ENCODE measurements around the gene NIP7. TPM values are rescaled to one million over a fixed set of nuclear protein-coding genes. Genes with fewer than 3 reads are reported as not detected.

NIP7 gene
- total and polyA plus RNA-seq, 9 of the 15 experiments (the other 6 are each of a cell fraction or from before 2014, with no cell fraction given): 28.9 to 85.5 (median 72.5) TPM

- TF ChIP-seq ARID3A (IDR thresholded peaks at IDR 0.05; ENCODE audit: borderline replicate concordance, low read depth, low read length): no peak
- peak; percentile 77 for TF ChIP-seq MGA (IDR thresholded peaks at IDR 0.05)
- TF ChIP-seq C11orf30 (IDR thresholded peaks at IDR 0.05; ENCODE audit: low read depth): peak; percentile 13; the same call in 1 of the 2 replicates
- 0 out of 2 replicates have a peak, but pooled peaks have one; percentile 49 for TF ChIP-seq MED1 (CRISPR knock-in tag; IDR thresholded peaks at IDR 0.05; ENCODE audit: borderline replicate concordance)
- TF ChIP-seq ARID1B (IDR thresholded peaks at IDR 0.05): no peak
- no peak for TF ChIP-seq RBM39 (optimal IDR thresholded peaks at IDR 0.05; ENCODE audit: low read depth, low read length)
- no peak for TF ChIP-seq ARID2 (IDR thresholded peaks at IDR 0.05)
- peak; percentile 83; the same call in 1 of the 2 replicates for TF ChIP-seq CAMTA2 (CRISPR knock-in tag; conservative IDR thresholded peaks at IDR 0.05)
- no peak; the same call in 1 of the 2 replicates for TF ChIP-seq XRCC5 (IDR thresholded peaks at IDR 0.05; ENCODE audit: low read depth, low read length)
- no peak; the same call in 1 of the 2 replicates for TF ChIP-seq ZNF280B (CRISPR knock-in tag; IDR thresholded peaks at IDR 0.05)
- peak; percentile 88; the same call in 1 of the 2 replicates for TF ChIP-seq PHF8 (IDR thresholded peaks at IDR 0.05; ENCODE audit: borderline replicate concordance, low read length)
- TF ChIP-seq ZNF57 (CRISPR knock-in tag; IDR thresholded peaks at IDR 0.05): no peak
Observed at GRCh38 chr16:69330286-69331109, 9.1 kb upstream of the NIP7 start, which contains the start of gene PDF (continued).

Measured in K562 (cell line).